B cell (primary cell): ENCODE data around the gene TSEN15.

Experiments used
- EZH2 ChIP-seq: IDR thresholded peaks from 2 replicates; pipeline ENCODE4 v1.6.1; 2012; ENCODE audit warnings: borderline replicate concordance, low read depth, mild to moderate bottlenecking, moderate library complexity, low read length; ENCODE audit not compliant: insufficient read depth, poor library complexity, severe bottlenecking
- TF ChIP-seq, protein P1 (sequence below): fragments of 200-600 bp; IDR thresholded peaks from one replicate; pipeline ENCODE4 v1.8.0; 2022; ENCODE audit warnings: antibody characterized with exemption, mild to moderate bottlenecking

DNA sequence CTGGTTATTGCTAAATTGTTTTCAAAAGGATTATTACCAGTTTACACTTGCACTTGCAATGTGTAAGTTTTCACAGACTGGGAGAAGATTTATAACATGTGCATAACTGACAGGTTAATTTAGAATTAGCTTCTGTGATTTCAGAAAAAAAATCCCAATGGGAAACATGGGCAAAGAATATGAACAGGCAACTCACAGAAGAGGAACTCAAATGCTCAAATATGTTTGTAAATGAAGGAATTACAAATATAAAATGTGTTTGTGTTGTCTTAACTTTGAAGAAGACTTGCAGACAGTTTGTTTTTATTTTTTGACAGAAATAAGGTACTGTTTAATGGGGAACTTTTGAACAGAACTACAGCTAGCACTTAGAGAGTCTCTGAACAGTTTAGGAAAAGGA, 8.4 kb downstream of the TSEN15 start:
- TF ChIP-seq, protein P1, sequence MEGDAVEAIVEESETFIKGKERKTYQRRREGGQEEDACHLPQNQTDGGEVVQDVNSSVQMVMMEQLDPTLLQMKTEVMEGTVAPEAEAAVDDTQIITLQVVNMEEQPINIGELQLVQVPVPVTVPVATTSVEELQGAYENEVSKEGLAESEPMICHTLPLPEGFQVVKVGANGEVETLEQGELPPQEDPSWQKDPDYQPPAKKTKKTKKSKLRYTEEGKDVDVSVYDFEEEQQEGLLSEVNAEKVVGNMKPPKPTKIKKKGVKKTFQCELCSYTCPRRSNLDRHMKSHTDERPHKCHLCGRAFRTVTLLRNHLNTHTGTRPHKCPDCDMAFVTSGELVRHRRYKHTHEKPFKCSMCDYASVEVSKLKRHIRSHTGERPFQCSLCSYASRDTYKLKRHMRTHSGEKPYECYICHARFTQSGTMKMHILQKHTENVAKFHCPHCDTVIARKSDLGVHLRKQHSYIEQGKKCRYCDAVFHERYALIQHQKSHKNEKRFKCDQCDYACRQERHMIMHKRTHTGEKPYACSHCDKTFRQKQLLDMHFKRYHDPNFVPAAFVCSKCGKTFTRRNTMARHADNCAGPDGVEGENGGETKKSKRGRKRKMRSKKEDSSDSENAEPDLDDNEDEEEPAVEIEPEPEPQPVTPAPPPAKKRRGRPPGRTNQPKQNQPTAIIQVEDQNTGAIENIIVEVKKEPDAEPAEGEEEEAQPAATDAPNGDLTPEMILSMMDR = no peak
- no peak for TF ChIP-seq EZH2
